22Rv1 (cell line): Measurements from ENCODE around the gene CYB561A3.
A peak's percentile ranks its signal among the peaks of the same experiment; 100 is the strongest.
"Not testable (repeated sequence)": the region's sequence is repeated elsewhere in the genome, so short reads cannot be mapped to it uniquely, and the experiment has no call there.

ENCODE experiments used
- H3K27ac ChIP-seq: fragments of 450-650 bp; 2 replicates; pipeline ENCODE4 v1.5.1; 2017
- CTCF ChIP-seq: fragments of 450-650 bp; IDR thresholded peaks from 2 replicates; pipeline ENCODE4 v1.5.1; 2017; ENCODE audit warnings: mild to moderate bottlenecking
- ZFX ChIP-seq: fragments of 450-650 bp; IDR thresholded peaks from 2 replicates; pipeline ENCODE4 v1.6.1; 2017; ENCODE audit warnings: antibody characterized with exemption, borderline replicate concordance

The CYB561A3 gene

GRCh38 chr11:61401573-61401972 is 39.9 kb upstream of the CYB561A3 start:
- peak overlapping the region; percentile 30; the same call in 1 of the 2 replicates for H3K27ac ChIP-seq
- TF ChIP-seq ZFX (no peak), CTCF (no peak)

- TF ChIP-seq CTCF = no peak
- no peak for TF ChIP-seq ZFX
- peak overlapping the region; percentile 30; the same call in 1 of the 2 replicates for H3K27ac ChIP-seq
Observed at GRCh38 chr11:61401173-61401572, 39.5 kb upstream of the CYB561A3 start.

GRCh38 chr11:61392981-61393595 is 31.4 kb upstream of the CYB561A3 start:
- H3K27ac ChIP-seq = peak overlapping the region; percentile 76
- TF ChIP-seq CTCF = peak; percentile 8; the same call in 1 of the 2 replicates
- no peak for TF ChIP-seq ZFX

GRCh38 chr11:61390161-61390560 is 28.5 kb upstream of the CYB561A3 start:
- TF ChIP-seq ZFX (no peak), CTCF (no peak)

GRCh38 chr11:61384271-61385242 is 22.9 kb upstream of the CYB561A3 start:
- no peak for TF ChIP-seq CTCF
- no peak overlapping the region for H3K27ac ChIP-seq

More at GRCh38 chr11:61390161-61390560, 28.5 kb upstream of the CYB561A3 start:
- H3K27ac ChIP-seq = no peak overlapping the region

GRCh38 chr11:61383859-61384258 is 22.2 kb upstream of the CYB561A3 start:
- not testable (repeated sequence) for H3K27ac ChIP-seq

GRCh38 chr11:61380884-61381283 is 19.2 kb upstream of the CYB561A3 start:
- no peak overlapping the region for H3K27ac ChIP-seq
- no peak for TF ChIP-seq ZFX
- TF ChIP-seq CTCF = no peak
